ENCODE results near the gene CBFA2T3.

CBFA2T3 gene

GRCh38 chr16:88910284-88911135, 66.5 kb downstream of the CBFA2T3 start:
- Histone ChIP-seq H3K79me2 (ENCODE audit: insufficient read depth, low read length) (peaks cover 88% of the 10 kb centered on the region; the same call in 1 of the 2 replicates), H4K20me1 (ENCODE audit: insufficient read depth, low read length, poor library complexity, severe bottlenecking) (peaks cover 59% of the 10 kb centered on the region), H3K36me3 (ENCODE audit: insufficient read depth, low read length) (peaks cover 11% of the 10 kb centered on the region; the same call in 1 of the 2 replicates), H3K4me1 (ENCODE audit: insufficient read depth, low read length, poor library complexity, severe bottlenecking) (no peaks in the 10 kb centered on the region), H3K9me3 (ENCODE audit: insufficient read depth, low read depth, low read length) (no peaks in the 10 kb centered on the region), H3K4me3 (ENCODE audit: low read length, poor library complexity, severe bottlenecking) (no peak overlapping the region), H2AFZ (ENCODE audit: low read length) (no peak overlapping the region), H3K27me3 (ENCODE audit: insufficient read depth, low read length, poor library complexity, severe bottlenecking) (no peaks in the 10 kb centered on the region), H3F3A (ENCODE audit: low read depth) (no peaks in the 10 kb centered on the region), H3K9me2 (replicated peaks; ENCODE audit: low read depth, low read length) (no peaks in the 10 kb centered on the region), H3K4me2 (ENCODE audit: low read depth, low read length, poor library complexity, severe bottlenecking) (no peak overlapping the region), H3K9ac (ENCODE audit: low read depth, low read length, poor library complexity, severe bottlenecking) (no peak overlapping the region)
- TF ChIP-seq CTCF (conservative IDR thresholded peaks at IDR 0.05; ENCODE audit: low read length) (no peak), EZH2phosphoT487 (IDR thresholded peaks at IDR 0.05; ENCODE audit: borderline replicate concordance) (no peak)

DNA sequence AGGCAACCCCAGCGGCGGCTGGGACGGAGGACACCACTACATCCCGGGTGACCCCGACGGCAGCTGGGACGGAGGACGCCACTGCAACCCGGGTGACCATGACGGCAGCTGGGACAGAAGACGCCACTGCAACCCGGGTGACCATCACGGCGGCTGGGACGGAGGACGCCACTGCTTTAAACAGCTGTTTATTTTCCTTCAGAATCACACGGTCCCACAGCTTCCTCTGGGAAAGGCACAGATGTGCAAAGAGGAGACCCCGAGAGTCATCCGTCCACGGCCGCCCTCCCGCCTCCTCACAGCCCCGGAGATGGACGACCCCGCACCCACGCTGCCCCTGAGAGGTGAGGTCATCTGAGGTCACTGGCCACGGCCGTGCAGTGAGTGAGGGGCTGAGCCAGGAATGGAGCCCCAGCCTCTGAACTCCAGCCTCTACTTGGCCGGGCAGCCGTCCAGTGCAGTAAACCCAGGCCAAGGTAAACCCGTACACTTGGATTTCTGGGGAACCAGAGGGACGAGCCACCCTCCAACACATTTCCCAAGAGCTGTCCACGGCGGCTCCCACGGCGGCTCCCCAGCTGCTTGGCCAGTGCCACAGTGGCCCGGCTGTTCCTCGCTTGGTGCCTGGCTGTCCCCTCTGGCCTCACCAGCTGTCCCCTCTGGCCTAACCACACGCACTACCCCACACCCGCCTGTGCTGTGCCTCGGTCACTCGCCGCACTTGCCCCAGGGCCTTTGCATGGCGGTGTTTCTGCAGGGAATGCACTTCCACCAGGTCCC, 67.4 kb downstream of the CBFA2T3 start:
- Histone ChIP-seq H2AFZ (ENCODE audit: low read length) (no peak overlapping the region), H4K20me1 (ENCODE audit: insufficient read depth, low read length, poor library complexity, severe bottlenecking) (peaks cover 67% of the 10 kb centered on the region), H3K79me2 (ENCODE audit: insufficient read depth, low read length) (peaks cover 95% of the 10 kb centered on the region; the same call in 1 of the 2 replicates), H3K4me1 (ENCODE audit: insufficient read depth, low read length, poor library complexity, severe bottlenecking) (no peaks in the 10 kb centered on the region), H3K9ac (ENCODE audit: low read depth, low read length, poor library complexity, severe bottlenecking) (no peak overlapping the region), H3K4me2 (ENCODE audit: low read depth, low read length, poor library complexity, severe bottlenecking) (no peak overlapping the region), H3K27me3 (ENCODE audit: insufficient read depth, low read length, poor library complexity, severe bottlenecking) (no peaks in the 10 kb centered on the region), H3K9me3 (ENCODE audit: insufficient read depth, low read depth, low read length) (no peaks in the 10 kb centered on the region), H3K9me2 (replicated peaks; ENCODE audit: low read depth, low read length) (no peaks in the 10 kb centered on the region), H3K36me3 (ENCODE audit: insufficient read depth, low read length) (peaks cover 11% of the 10 kb centered on the region; the same call in 1 of the 2 replicates), H3F3A (ENCODE audit: low read depth) (no peaks in the 10 kb centered on the region), H3K4me3 (ENCODE audit: low read length, poor library complexity, severe bottlenecking) (no peak overlapping the region)
- no peak for TF ChIP-seq CTCF (conservative IDR thresholded peaks at IDR 0.05; ENCODE audit: low read length)
- no peak for TF ChIP-seq EZH2phosphoT487 (IDR thresholded peaks at IDR 0.05; ENCODE audit: borderline replicate concordance)

- Histone ChIP-seq H3K4me1 (ENCODE audit: insufficient read depth, low read length, poor library complexity, severe bottlenecking) (no peaks in the 10 kb centered on the region), H3K4me2 (ENCODE audit: low read depth, low read length, poor library complexity, severe bottlenecking) (no peak overlapping the region), H3K27me3 (ENCODE audit: insufficient read depth, low read length, poor library complexity, severe bottlenecking) (no peaks in the 10 kb centered on the region), H3K36me3 (ENCODE audit: insufficient read depth, low read length) (peaks cover 3% of the 10 kb centered on the region; the same call in 1 of the 2 replicates), H3K9ac (ENCODE audit: low read depth, low read length, poor library complexity, severe bottlenecking) (no peak overlapping the region), H2AFZ (ENCODE audit: low read length) (no peak overlapping the region), H3K4me3 (ENCODE audit: low read length, poor library complexity, severe bottlenecking) (no peak overlapping the region), H4K20me1 (ENCODE audit: insufficient read depth, low read length, poor library complexity, severe bottlenecking) (peaks cover 65% of the 10 kb centered on the region), H3F3A (ENCODE audit: low read depth) (no peaks in the 10 kb centered on the region), H3K9me3 (ENCODE audit: insufficient read depth, low read depth, low read length) (no peaks in the 10 kb centered on the region), H3K9me2 (replicated peaks; ENCODE audit: low read depth, low read length) (no peaks in the 10 kb centered on the region), H3K79me2 (ENCODE audit: insufficient read depth, low read length) (peaks cover 90% of the 10 kb centered on the region; the same call in 1 of the 2 replicates)
- TF ChIP-seq EZH2phosphoT487 (IDR thresholded peaks at IDR 0.05; ENCODE audit: borderline replicate concordance): no peak
These were observed 68.7 kb downstream of the CBFA2T3 start for GRCh38 chr16:88908307-88908706.

Measured in Loucy (cell line).